Thyroid gland (tissue), 4 donors: ENCODE results near the gene TSHZ2.

ENCODE experiments used
- CTCF ChIP-seq, 6 experiments: fragments of 200-600 bp in 3 of 6; fragments of 450-650 bp in 3 of 6; sonication (generic) in 3 of 6; IDR thresholded peaks; one replicate each; pipeline ENCODE4 v1.5.1; 2016 to 2019; ENCODE audit warnings: antibody characterized with exemption in 6 of 6, mild to moderate bottlenecking in 2 of 6, inconsistent platforms in 1 of 6, moderate library complexity in 1 of 6
- POLR2A ChIP-seq, 2 donors: fragments of 450-650 bp; IDR thresholded peaks; one replicate each; pipeline ENCODE4 v1.6.1; 2017; ENCODE audit warnings: antibody characterized with exemption in 2 of 2, mild to moderate bottlenecking in 2 of 2, moderate library complexity in 1 of 2

- TF ChIP-seq CTCF (IDR thresholded peaks at IDR 0.05) (no peak), POLR2A (IDR thresholded peaks at IDR 0.05) (no peak)
These were observed 39.5 kb downstream of the TSHZ2 start for GRCh38 chr20:53011640-53012039.
